Suprapubic skin (tissue), 4 donors: ENCODE data around the gene PARVA. TPM values are rescaled to one million over a fixed set of nuclear protein-coding genes. Genes with fewer than 3 reads are reported as not detected.

Source experiments
- DNase-seq, 2 donors: peaks; one replicate each; pipeline ENCODE4 v3.0.0-alpha.2; 2019; ENCODE audit warnings: low spot score in 2 of 2
- H3K27ac ChIP-seq: fragments of 200-600 bp; sonication (generic); one replicate; pipeline ENCODE4 v1.5.1; 2019
- H3K27me3 ChIP-seq: fragments of 200-600 bp; sonication (generic); one replicate; pipeline ENCODE4 v1.5.1; 2019
- H3K36me3 ChIP-seq: fragments of 200-600 bp; sonication (generic); one replicate; pipeline ENCODE4 v1.5.1; 2019
- H3K4me1 ChIP-seq: fragments of 200-600 bp; sonication (generic); one replicate; pipeline ENCODE4 v1.5.1; 2019
- H3K4me3 ChIP-seq: fragments of 200-600 bp; sonication (generic); one replicate; pipeline ENCODE4 v1.5.1; 2019; ENCODE audit warnings: mild to moderate bottlenecking
- H3K9me3 ChIP-seq: fragments of 200-600 bp; sonication (generic); one replicate; pipeline ENCODE4 v1.5.1; 2019
- CTCF ChIP-seq, 2 donors: fragments of 200-600 bp in 1 of 2; fragments of 450-650 bp in 1 of 2; sonication (generic) in 1 of 2; IDR thresholded peaks; one replicate each; pipeline ENCODE4 v1.5.1; 2016 to 2019; ENCODE audit warnings: antibody characterized with exemption in 2 of 2, mild to moderate bottlenecking in 1 of 2, moderate library complexity in 1 of 2
- EP300 ChIP-seq: sonication (generic); formaldehyde crosslinking; IDR thresholded peaks from one replicate; pipeline ENCODE4 v1.6.1; 2017; ENCODE audit warnings: antibody characterized with exemption
- POLR2A ChIP-seq, 2 donors: fragments of 450-650 bp; IDR thresholded peaks; one replicate each; pipeline ENCODE4 v1.6.1; 2017; ENCODE audit warnings: antibody characterized with exemption in 2 of 2, mild to moderate bottlenecking in 2 of 2, moderate library complexity in 2 of 2
- POLR2AphosphoS5 ChIP-seq, 3 donors: sonication (generic); formaldehyde crosslinking; IDR thresholded peaks; one replicate each; pipeline ENCODE4 v1.6.1; 2017; ENCODE audit warnings: antibody characterized with exemption in 3 of 3
- WGBS: methylation state at CpG from one replicate; pipeline ENCODE4 v1.1.5; 2018; 5-methylcytosine and 5-hydroxymethylcytosine counted together
- total RNA-seq, 4 donors: library from RNA; depleted of rRNA; stranded (reverse); fragments of >200 nt; gene quantifications; one replicate each; pipeline ENCODE4 v1.1.0, GENCODE V29; 2016

Gene PARVA
- total RNA-seq, 4 donors from 2014 or later: 16.7 to 26.2 (median 21.4) TPM

DNA sequence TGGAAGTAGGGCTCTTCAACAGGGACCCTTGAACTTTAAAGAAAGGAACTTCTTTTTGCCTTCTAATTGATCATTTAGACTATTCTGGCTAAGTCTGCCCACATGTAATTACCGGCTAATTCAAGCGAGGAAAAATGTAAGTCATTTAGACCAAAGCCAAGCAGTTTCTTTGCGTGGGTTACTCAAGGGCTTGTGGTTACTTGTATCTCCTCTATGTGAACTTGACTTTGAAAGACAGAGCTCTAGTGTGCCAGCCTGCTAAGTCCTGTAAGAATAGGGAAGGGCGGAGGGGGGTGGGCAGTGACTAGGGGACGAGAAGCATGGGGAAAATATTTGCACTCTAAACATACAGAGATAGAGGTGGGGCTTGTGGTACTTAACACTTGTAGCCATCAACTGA is 151.7 kb downstream of the PARVA start:
- TF ChIP-seq POLR2AphosphoS5 (IDR thresholded peaks at IDR 0.05): no peak
- TF ChIP-seq CTCF (IDR thresholded peaks at IDR 0.05): no peak
- TF ChIP-seq POLR2A (IDR thresholded peaks at IDR 0.05): no peak
- no peak for TF ChIP-seq EP300
- no peaks in the 10 kb centered on the region for H3K27me3 ChIP-seq
- no peaks in the 10 kb centered on the region for H3K9me3 ChIP-seq
- no peaks in the 10 kb centered on the region for H3K4me1 ChIP-seq
- H3K36me3 ChIP-seq: peaks cover 28% of the 10 kb centered on the region
- H3K4me3 ChIP-seq: no peak overlapping the region
- DNase-seq: no peak
- 86% methylated on average over 5 of the region's 5 CpGs for WGBS
- no peak overlapping the region for H3K27ac ChIP-seq

- no peak for DNase-seq
- Histone ChIP-seq H3K4me1 (no peaks in the 10 kb centered on the region), H3K27ac (no peak overlapping the region), H3K9me3 (no peaks in the 10 kb centered on the region), H3K36me3 (peaks cover 28% of the 10 kb centered on the region), H3K27me3 (no peaks in the 10 kb centered on the region), H3K4me3 (no peak overlapping the region)
- TF ChIP-seq POLR2AphosphoS5 (IDR thresholded peaks at IDR 0.05) (no peak), POLR2A (IDR thresholded peaks at IDR 0.05) (no peak), EP300 (no peak), CTCF (IDR thresholded peaks at IDR 0.05) (no peak)
Measured at GRCh38 chr11:12529793-12530192, 152.4 kb downstream of the PARVA start.

DNA sequence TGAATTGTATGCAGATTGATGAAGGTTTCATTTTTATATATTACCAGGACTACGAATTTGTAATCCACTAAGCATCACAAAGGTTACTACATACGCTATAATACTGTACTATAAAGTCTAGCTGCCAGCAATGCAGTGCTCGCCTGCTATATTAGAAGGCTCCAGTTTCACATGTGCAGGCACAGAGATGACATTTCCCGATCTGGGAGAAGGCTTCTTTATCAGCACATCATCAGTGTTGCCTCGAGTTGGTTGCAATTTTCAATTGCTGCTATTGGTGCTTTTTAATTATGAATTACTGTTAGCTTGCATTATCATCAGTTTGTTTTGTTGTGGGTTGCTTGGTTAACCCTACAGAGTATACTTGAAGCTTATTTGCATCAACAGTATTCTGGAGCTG is 153.6 kb downstream of the PARVA start:
- H3K4me3 ChIP-seq: no peak overlapping the region
- 82% methylated on average over 5 of the region's 5 CpGs for WGBS
- TF ChIP-seq POLR2A (IDR thresholded peaks at IDR 0.05): no peak
- no peak for TF ChIP-seq EP300
- TF ChIP-seq POLR2AphosphoS5 (IDR thresholded peaks at IDR 0.05): no peak
- no peak for TF ChIP-seq CTCF (IDR thresholded peaks at IDR 0.05)

GRCh38 chr11:12531681-12532080 is 154.3 kb downstream of the PARVA start:
- Histone ChIP-seq H3K27ac (no peak overlapping the region), H3K9me3 (no peaks in the 10 kb centered on the region), H3K36me3 (peaks cover 28% of the 10 kb centered on the region), H3K27me3 (no peaks in the 10 kb centered on the region), H3K4me1 (no peaks in the 10 kb centered on the region), H3K4me3 (no peak overlapping the region)
- TF ChIP-seq POLR2AphosphoS5 (IDR thresholded peaks at IDR 0.05) (no peak), POLR2A (IDR thresholded peaks at IDR 0.05) (no peak), EP300 (no peak), CTCF (IDR thresholded peaks at IDR 0.05) (no peak)
- WGBS: 91% methylated on average over 3 of the region's 3 CpGs
- no peak for DNase-seq

More for the DNA sequence above, 153.6 kb downstream of the PARVA start:
- Histone ChIP-seq H3K4me1 (no peaks in the 10 kb centered on the region), H3K36me3 (peaks cover 28% of the 10 kb centered on the region), H3K27me3 (no peaks in the 10 kb centered on the region), H3K27ac (no peak overlapping the region), H3K9me3 (no peaks in the 10 kb centered on the region)
- DNase-seq: no peak

- no peak overlapping the region for H3K4me3 ChIP-seq
- 96% methylated on average over 14 of the region's 14 CpGs for WGBS
- H3K27me3 ChIP-seq: no peaks in the 10 kb centered on the region
- no peaks in the 10 kb centered on the region for H3K9me3 ChIP-seq
- no peak for TF ChIP-seq POLR2AphosphoS5 (IDR thresholded peaks at IDR 0.05)
- TF ChIP-seq EP300: no peak
- no peak for TF ChIP-seq CTCF (IDR thresholded peaks at IDR 0.05)
- H3K36me3 ChIP-seq: peaks cover 26% of the 10 kb centered on the region
- no peaks in the 10 kb centered on the region for H3K4me1 ChIP-seq
- no peak overlapping the region for H3K27ac ChIP-seq
- no peak for DNase-seq
Measured at GRCh38 chr11:12532580-12532979, 155.2 kb downstream of the PARVA start.
